ENCODE data around the gene SNRNP25. TPM values are rescaled to one million over a fixed set of nuclear protein-coding genes. Genes with fewer than 3 reads are reported as not detected.
"Not testable (repeated sequence)": the region's sequence is repeated elsewhere in the genome, so short reads cannot be mapped to it uniquely, and the experiment has no call there.

Gene SNRNP25
- polyA plus RNA-seq, 1 donor: 21.6 TPM

GRCh38 chr16:33154-33876, 20.3 kb upstream of the SNRNP25 start:
- not testable (repeated sequence) for H3K9me3 ChIP-seq (ENCODE audit: control insufficient read depth, low read depth, low read length); DNase-seq; H3K36me3 ChIP-seq (ENCODE audit: control insufficient read depth, insufficient read depth, low read length); H3K27ac ChIP-seq (ENCODE audit: low read length); H3K4me3 ChIP-seq (ENCODE audit: low read length); H3K27me3 ChIP-seq (ENCODE audit: control insufficient read depth, insufficient read depth, low read length); H3K4me1 ChIP-seq (ENCODE audit: control insufficient read depth, insufficient read depth, low read length)
- no CpG with 5 or more reads among the region's 8 CpGs for WGBS (ENCODE audit: insufficient coverage, low lambda C conversion rate)

DNA sequence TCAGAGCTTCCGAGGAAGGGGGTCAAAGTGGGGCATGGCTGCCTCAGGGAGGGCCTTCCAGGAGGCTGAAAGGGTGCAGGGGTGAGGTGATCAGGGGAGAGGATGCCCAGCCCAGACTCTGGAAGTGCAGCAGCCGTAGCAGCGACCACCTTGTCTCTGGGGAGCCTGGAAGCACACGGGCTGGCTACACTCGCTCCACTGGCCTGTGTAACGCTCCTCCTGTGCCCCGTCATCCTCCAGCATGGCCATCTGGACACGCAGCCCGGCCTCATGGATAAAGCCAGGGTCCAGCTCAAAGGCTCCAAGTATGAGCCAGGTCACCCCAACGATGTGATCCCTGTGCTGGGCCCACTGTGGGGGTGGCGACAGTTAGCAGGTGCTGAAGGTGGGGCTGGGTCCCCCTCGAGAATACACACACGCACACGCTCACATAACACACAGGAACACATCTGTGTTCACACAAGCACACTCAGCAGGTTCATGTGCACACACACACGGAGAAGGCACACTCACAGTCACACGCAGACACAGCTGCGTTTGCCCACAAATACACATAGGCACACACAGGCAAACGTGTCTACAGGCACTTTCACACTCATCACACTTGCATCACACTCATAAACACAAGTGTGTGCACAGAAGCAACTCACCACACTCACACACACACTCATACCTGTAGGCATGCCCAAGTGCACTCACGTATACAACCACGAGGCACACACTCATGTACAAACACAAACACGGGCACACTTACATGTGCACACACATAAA, 19.6 kb upstream of the SNRNP25 start:
- H3K36me3 ChIP-seq (ENCODE audit: control insufficient read depth, insufficient read depth, low read length): no peaks in the 10 kb centered on the region
- no peak overlapping the region for H3K4me3 ChIP-seq (ENCODE audit: low read length)
- H3K9me3 ChIP-seq (ENCODE audit: control insufficient read depth, low read depth, low read length): no peaks in the 10 kb centered on the region
- no peak overlapping the region for H3K27ac ChIP-seq (ENCODE audit: low read length)
- H3K27me3 ChIP-seq (ENCODE audit: control insufficient read depth, insufficient read depth, low read length): no peaks in the 10 kb centered on the region
- H3K4me1 ChIP-seq (ENCODE audit: control insufficient read depth, insufficient read depth, low read length): no peaks in the 10 kb centered on the region
- no CpG with 5 or more reads among the region's 21 CpGs for WGBS (ENCODE audit: insufficient coverage, low lambda C conversion rate)
- no peak for DNase-seq

DNA sequence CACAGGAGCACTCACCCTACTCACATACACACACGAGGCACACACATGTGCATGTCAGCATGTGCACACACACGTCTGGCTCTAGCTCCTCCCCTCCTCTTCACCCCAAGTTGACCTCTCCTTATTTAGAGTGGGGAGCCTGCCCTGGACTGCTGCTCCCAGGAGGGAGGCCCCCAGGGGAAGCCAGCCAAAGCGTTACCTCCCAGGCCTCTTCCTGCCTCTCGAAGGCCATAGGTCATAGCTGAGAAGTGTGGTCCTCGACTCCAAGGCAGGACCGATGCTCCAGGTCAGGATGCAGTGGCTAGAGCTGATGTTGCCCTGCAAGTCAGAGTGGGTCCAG, 19.0 kb upstream of the SNRNP25 start:
- Histone ChIP-seq H3K4me3 (ENCODE audit: low read length) (no peak overlapping the region), H3K4me1 (ENCODE audit: control insufficient read depth, insufficient read depth, low read length) (no peaks in the 10 kb centered on the region), H3K9me3 (ENCODE audit: control insufficient read depth, low read depth, low read length) (no peaks in the 10 kb centered on the region), H3K27me3 (ENCODE audit: control insufficient read depth, insufficient read depth, low read length) (no peaks in the 10 kb centered on the region), H3K36me3 (ENCODE audit: control insufficient read depth, insufficient read depth, low read length) (no peaks in the 10 kb centered on the region), H3K27ac (ENCODE audit: low read length) (no peak overlapping the region)
- DNase-seq: no peak
- WGBS (ENCODE audit: insufficient coverage, low lambda C conversion rate): no CpG with 5 or more reads among the region's 6 CpGs

DNA sequence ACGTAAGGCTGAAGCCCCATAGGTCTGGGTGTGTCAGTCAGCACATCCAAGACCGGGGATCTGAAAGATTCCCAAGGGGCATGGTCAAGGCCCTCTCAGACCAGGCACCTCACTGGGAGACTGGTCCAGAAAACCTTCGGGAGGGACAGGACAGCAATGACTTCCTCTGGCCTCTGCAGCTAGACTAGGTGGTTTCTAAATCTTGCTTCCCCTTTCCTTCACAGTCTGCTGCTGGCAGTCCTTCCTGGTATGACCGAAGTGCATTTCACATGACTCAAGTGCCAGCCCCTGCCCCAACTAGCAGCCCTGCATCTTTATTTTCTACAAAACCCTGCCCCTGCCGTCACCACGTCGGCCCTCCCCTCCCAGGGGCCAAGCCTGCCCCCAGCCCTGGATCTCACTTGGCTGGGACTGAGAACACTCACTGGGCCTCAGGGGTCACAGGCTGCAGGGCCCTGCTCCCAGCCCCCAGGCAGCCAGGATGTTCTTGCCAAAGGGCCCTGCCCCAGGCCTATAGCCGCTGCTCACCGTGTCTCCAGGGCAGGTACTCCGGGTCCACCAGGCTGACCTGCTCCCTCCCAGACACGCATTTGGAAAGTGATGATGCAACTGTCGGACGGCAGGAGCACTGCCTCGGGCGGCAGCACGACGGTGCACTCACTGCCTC, 18.5 kb upstream of the SNRNP25 start:
- H3K27me3 ChIP-seq (ENCODE audit: control insufficient read depth, insufficient read depth, low read length): no peaks in the 10 kb centered on the region
- no peak overlapping the region for H3K4me3 ChIP-seq (ENCODE audit: low read length)
- no peak for DNase-seq
- no peak overlapping the region for H3K27ac ChIP-seq (ENCODE audit: low read length)
- H3K36me3 ChIP-seq (ENCODE audit: control insufficient read depth, insufficient read depth, low read length): no peaks in the 10 kb centered on the region
- no peaks in the 10 kb centered on the region for H3K9me3 ChIP-seq (ENCODE audit: control insufficient read depth, low read depth, low read length)
- no CpG with 5 or more reads among the region's 17 CpGs for WGBS (ENCODE audit: insufficient coverage, low lambda C conversion rate)
- no peaks in the 10 kb centered on the region for H3K4me1 ChIP-seq (ENCODE audit: control insufficient read depth, insufficient read depth, low read length)

- H3K27me3 ChIP-seq (ENCODE audit: control insufficient read depth, insufficient read depth, low read length): no peaks in the 10 kb centered on the region
- H3K4me1 ChIP-seq (ENCODE audit: control insufficient read depth, insufficient read depth, low read length): no peaks in the 10 kb centered on the region
- no peak overlapping the region for H3K4me3 ChIP-seq (ENCODE audit: low read length)
- H3K9me3 ChIP-seq (ENCODE audit: control insufficient read depth, low read depth, low read length): no peaks in the 10 kb centered on the region
- H3K36me3 ChIP-seq (ENCODE audit: control insufficient read depth, insufficient read depth, low read length): no peaks in the 10 kb centered on the region
- H3K27ac ChIP-seq (ENCODE audit: low read length): no peak overlapping the region
- no CpG with 5 or more reads among the region's 11 CpGs for WGBS (ENCODE audit: insufficient coverage, low lambda C conversion rate)
- DNase-seq: no peak
These were observed 17.8 kb upstream of the SNRNP25 start for GRCh38 chr16:35678-36305.

DNA sequence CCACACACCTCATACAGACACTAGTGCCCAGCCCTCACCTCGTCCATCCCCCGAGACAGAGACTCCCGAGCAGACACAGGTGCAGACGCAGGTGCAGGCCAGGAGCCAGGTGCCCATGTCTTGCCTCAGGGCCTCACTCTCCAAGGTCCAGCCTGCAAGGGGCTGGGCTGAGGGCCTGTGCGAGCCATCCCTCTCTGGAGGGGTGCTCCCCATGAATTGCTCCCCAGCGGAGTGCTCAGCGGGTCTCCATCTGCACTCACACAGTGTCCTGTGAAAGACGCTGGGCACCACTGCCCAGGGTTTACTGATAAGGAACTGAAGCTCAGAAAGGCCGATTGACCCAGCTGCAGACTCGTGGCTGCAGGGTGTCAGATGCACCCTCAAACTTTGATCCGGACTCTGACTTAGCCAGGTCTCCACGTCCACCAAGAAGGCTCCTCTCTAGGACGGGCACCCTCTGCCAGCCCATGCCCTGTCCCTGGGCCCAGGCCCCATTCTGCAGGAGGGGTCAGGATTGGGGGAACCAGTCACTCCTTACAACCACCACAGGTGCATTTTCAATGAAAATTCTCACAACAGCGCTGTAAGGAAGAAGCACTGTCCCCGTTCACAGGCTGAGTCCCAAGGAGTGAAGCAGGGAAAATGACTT, 17.2 kb upstream of the SNRNP25 start:
- peaks cover 2% of the 10 kb centered on the region for H3K9me3 ChIP-seq (ENCODE audit: control insufficient read depth, low read depth, low read length)
- H3K27me3 ChIP-seq (ENCODE audit: control insufficient read depth, insufficient read depth, low read length): no peaks in the 10 kb centered on the region
- 83% methylated on average over 1 of the region's 15 CpGs for WGBS (ENCODE audit: insufficient coverage, low lambda C conversion rate)
- H3K4me3 ChIP-seq (ENCODE audit: low read length): no peak overlapping the region
- DNase-seq: no peak
- H3K36me3 ChIP-seq (ENCODE audit: control insufficient read depth, insufficient read depth, low read length): no peaks in the 10 kb centered on the region
- no peak overlapping the region for H3K27ac ChIP-seq (ENCODE audit: low read length)
- no peaks in the 10 kb centered on the region for H3K4me1 ChIP-seq (ENCODE audit: control insufficient read depth, insufficient read depth, low read length)

DNA sequence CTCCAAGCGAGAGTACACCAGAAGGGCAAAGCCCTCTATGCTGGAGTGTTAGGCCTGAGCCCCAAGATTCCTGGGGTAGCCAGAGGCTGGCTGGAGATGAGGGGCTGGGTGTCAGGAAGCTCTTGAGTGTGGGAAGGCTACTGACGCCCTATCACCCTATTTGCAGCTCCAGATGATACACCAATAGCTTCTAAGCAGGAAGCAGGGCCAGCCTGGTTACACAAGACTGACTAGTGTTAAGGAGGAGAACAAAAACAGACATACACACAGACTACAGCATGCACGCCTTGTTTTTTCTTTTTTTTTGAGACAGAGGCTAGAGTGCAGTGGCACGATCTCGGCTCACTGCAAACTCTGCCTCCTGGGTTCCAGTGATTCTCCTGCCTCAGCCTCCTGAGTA, 16.1 kb upstream of the SNRNP25 start:
- no peak for DNase-seq
- H3K36me3 ChIP-seq (ENCODE audit: control insufficient read depth, insufficient read depth, low read length): peaks cover 6% of the 10 kb centered on the region
- H3K27ac ChIP-seq (ENCODE audit: low read length): no peak overlapping the region
- H3K27me3 ChIP-seq (ENCODE audit: control insufficient read depth, insufficient read depth, low read length): no peaks in the 10 kb centered on the region
- peaks cover 3% of the 10 kb centered on the region for H3K9me3 ChIP-seq (ENCODE audit: control insufficient read depth, low read depth, low read length)
- no peak overlapping the region for H3K4me3 ChIP-seq (ENCODE audit: low read length)
- no peaks in the 10 kb centered on the region for H3K4me1 ChIP-seq (ENCODE audit: control insufficient read depth, insufficient read depth, low read length)
- WGBS (ENCODE audit: insufficient coverage, low lambda C conversion rate): no CpG with 5 or more reads among the region's 5 CpGs

DNA sequence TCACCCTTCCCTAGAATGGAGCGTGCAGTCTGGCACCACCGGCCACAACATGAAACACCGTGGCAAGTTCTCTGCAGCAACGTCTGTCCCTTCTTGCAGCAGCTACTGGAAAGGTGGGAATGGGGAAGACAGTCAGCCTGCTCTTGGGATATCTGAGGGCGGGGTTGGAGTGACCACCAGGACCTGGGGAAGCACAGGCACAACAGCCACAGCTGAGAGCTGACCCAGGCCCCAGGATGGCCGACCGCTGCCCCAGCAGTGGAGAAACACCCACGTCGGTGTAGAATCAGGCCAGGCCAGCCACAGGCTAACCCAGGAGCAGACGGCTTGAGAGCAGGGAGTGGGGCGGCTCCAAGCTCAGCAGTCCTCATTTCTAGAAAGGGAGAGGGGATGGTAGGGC, 15.4 kb upstream of the SNRNP25 start:
- WGBS (ENCODE audit: insufficient coverage, low lambda C conversion rate): no CpG with 5 or more reads among the region's 11 CpGs
- H3K4me1 ChIP-seq (ENCODE audit: control insufficient read depth, insufficient read depth, low read length); H3K27ac ChIP-seq (ENCODE audit: low read length); H3K27me3 ChIP-seq (ENCODE audit: control insufficient read depth, insufficient read depth, low read length); DNase-seq; H3K4me3 ChIP-seq (ENCODE audit: low read length); H3K36me3 ChIP-seq (ENCODE audit: control insufficient read depth, insufficient read depth, low read length); H3K9me3 ChIP-seq (ENCODE audit: control insufficient read depth, low read depth, low read length): not testable (repeated sequence)

DNA sequence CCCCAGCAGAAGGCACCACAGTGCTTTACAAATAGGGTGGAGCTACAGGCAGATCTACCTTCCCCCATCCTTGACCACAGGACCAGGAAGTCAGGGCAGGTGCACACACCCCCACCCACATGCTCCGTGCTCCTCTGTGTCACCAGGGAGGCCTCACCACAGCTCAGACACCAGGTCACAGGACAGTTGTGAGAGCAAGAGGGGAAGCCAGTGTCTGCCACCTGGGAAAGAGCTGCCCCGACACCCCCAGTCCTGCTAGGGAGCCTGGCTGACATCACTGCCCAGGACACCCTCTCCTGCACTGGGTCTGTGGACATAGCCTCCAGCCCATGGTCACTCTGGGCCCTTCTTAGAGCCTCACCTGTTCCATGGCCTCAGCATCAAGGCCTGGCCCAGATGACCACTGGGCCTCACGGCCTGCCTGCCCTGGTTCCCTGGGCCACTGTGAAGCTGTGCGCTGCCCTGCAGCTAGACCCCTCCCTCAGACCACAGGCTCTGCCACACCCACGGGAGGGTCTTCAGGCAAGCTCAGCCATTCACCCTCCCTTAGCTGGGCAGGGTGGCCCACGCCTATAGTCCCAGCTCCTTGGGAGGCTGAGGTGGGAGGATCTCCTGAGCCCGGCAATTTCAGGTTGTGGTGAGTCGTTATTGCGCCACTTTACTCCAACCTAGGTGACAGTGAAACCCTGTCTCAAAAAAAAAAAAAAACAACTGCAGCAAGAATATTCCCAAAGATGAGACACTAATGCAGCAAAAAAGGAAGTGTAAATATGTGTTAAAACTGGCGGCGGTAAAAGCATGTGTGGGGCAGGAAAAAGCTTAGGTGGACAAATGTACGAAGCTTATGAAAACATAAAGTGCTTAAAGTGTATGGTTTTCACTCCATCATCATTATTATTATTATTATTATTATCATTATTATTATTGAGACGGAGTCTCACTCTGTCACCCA, 14.4 kb upstream of the SNRNP25 start:
- 93% methylated on average over 5 of the region's 13 CpGs for WGBS (ENCODE audit: insufficient coverage, low lambda C conversion rate)
- peak; percentile 32 to 53 for DNase-seq
- H3K27ac ChIP-seq (ENCODE audit: low read length): no peak overlapping the region

More for the DNA sequence above, 14.4 kb upstream of the SNRNP25 start:
- Histone ChIP-seq H3K9me3 (ENCODE audit: control insufficient read depth, low read depth, low read length) (peaks cover 3% of the 10 kb centered on the region), H3K4me1 (ENCODE audit: control insufficient read depth, insufficient read depth, low read length) (no peaks in the 10 kb centered on the region), H3K36me3 (ENCODE audit: control insufficient read depth, insufficient read depth, low read length) (peaks cover 9% of the 10 kb centered on the region), H3K27me3 (ENCODE audit: control insufficient read depth, insufficient read depth, low read length) (no peaks in the 10 kb centered on the region), H3K4me3 (ENCODE audit: low read length) (no peak overlapping the region)

All from large intestine (tissue), 3 donors.